Measurements from ENCODE around the gene RBFA. TPM values are rescaled to one million over a fixed set of nuclear protein-coding genes. Genes with fewer than 3 reads are reported as not detected.

RBFA gene
- total RNA-seq, 1 experiment from 2014 or later = 25.1 TPM

- H3K27ac ChIP-seq = no peak overlapping the region
- TF ChIP-seq CTCF (conservative IDR thresholded peaks at IDR 0.05) (no peak), EZH2 (IDR thresholded peaks at IDR 0.05; ENCODE audit: low read depth) (no peak)
- no peaks in the 10 kb centered on the region for H3K79me2 ChIP-seq (ENCODE audit: low read depth)
- no peak for DNase-seq
- no peaks in the 10 kb centered on the region for H3K36me3 ChIP-seq (ENCODE audit: low read depth)
- CTCF ChIA-PET = no interaction called here
- no peak overlapping the region for H3K4me2 ChIP-seq
- no peaks in the 10 kb centered on the region for H3K27me3 ChIP-seq (ENCODE audit: insufficient read depth, low read depth)
- peaks cover 44% of the 10 kb centered on the region for H3K9me3 ChIP-seq (ENCODE audit: insufficient read depth, low read depth)
- peaks cover 4% of the 10 kb centered on the region; the same call in 1 of the 2 replicates for H3F3A ChIP-seq (ENCODE audit: insufficient read depth, low read depth)
- H3K9me2 ChIP-seq (ENCODE audit: insufficient read depth) = no peaks in the 10 kb centered on the region
- no peak overlapping the region for H2AFZ ChIP-seq
- H3K4me1 ChIP-seq (replicated peaks; ENCODE audit: insufficient read depth) = no peaks in the 10 kb centered on the region
- POLR2A ChIA-PET (ENCODE audit: unreplicated experiment) = no interaction called here
- intact Hi-C loops (cut with micrococcal nuclease; ENCODE audit: unreplicated experiment) = no loop called here
- BruUV-seq (replicated peaks) = no TSS peak
- H4K20me1 ChIP-seq (ENCODE audit: insufficient read depth) = no peaks in the 10 kb centered on the region
- H3K4me3 ChIP-seq = no peak overlapping the region
Measured at GRCh38 chr18:80050797-80051196, 16.6 kb downstream of the RBFA start.

- H3K79me2 ChIP-seq (ENCODE audit: low read depth) = no peaks in the 10 kb centered on the region
- ChIA-PET POLR2A (ENCODE audit: unreplicated experiment) (no interaction called here), CTCF (no interaction called here)
- H3K9me3 ChIP-seq (ENCODE audit: insufficient read depth, low read depth) = peaks cover 51% of the 10 kb centered on the region
- H3K9me2 ChIP-seq (ENCODE audit: insufficient read depth) = no peaks in the 10 kb centered on the region
- intact Hi-C loops (cut with micrococcal nuclease; ENCODE audit: unreplicated experiment) = no loop called here
- H4K20me1 ChIP-seq (ENCODE audit: insufficient read depth) = no peaks in the 10 kb centered on the region
- peaks cover 4% of the 10 kb centered on the region; the same call in 1 of the 2 replicates for H3F3A ChIP-seq (ENCODE audit: insufficient read depth, low read depth)
- TF ChIP-seq CTCF (conservative IDR thresholded peaks at IDR 0.05) = no peak
- no peak for TF ChIP-seq EZH2 (IDR thresholded peaks at IDR 0.05; ENCODE audit: low read depth)
- H3K4me1 ChIP-seq (replicated peaks; ENCODE audit: insufficient read depth) = no peaks in the 10 kb centered on the region
- H2AFZ ChIP-seq = no peak overlapping the region
- no peak for DNase-seq
- peaks cover 5% of the 10 kb centered on the region; the same call in 1 of the 2 replicates for H3K27me3 ChIP-seq (ENCODE audit: insufficient read depth, low read depth)
- no TSS peak for BruUV-seq (replicated peaks)
- no peaks in the 10 kb centered on the region for H3K36me3 ChIP-seq (ENCODE audit: low read depth)
- H3K27ac ChIP-seq = no peak overlapping the region
- H3K4me2 ChIP-seq = no peak overlapping the region
- H3K4me3 ChIP-seq = no peak overlapping the region
Measured at GRCh38 chr18:80056095-80056494, 21.9 kb downstream of the RBFA start.

- Histone ChIP-seq H4K20me1 (ENCODE audit: insufficient read depth) (no peaks in the 10 kb centered on the region), H3K4me3 (no peak overlapping the region), H3K36me3 (ENCODE audit: low read depth) (no peaks in the 10 kb centered on the region), H3K9me2 (ENCODE audit: insufficient read depth) (no peaks in the 10 kb centered on the region), H3K79me2 (ENCODE audit: low read depth) (no peaks in the 10 kb centered on the region), H2AFZ (no peak overlapping the region), H3K9me3 (ENCODE audit: insufficient read depth, low read depth) (peaks cover 39% of the 10 kb centered on the region; the same call in 1 of the 2 replicates), H3K27ac (no peak overlapping the region), H3K27me3 (ENCODE audit: insufficient read depth, low read depth) (peaks cover 5% of the 10 kb centered on the region; the same call in 1 of the 2 replicates), H3F3A (ENCODE audit: insufficient read depth, low read depth) (no peaks in the 10 kb centered on the region), H3K4me2 (peak overlapping the region; percentile 4; the same call in 1 of the 2 replicates), H3K4me1 (replicated peaks; ENCODE audit: insufficient read depth) (no peaks in the 10 kb centered on the region)
- ChIA-PET POLR2A (ENCODE audit: unreplicated experiment) (no interaction called here), CTCF (no interaction called here)
- intact Hi-C loops (cut with micrococcal nuclease; ENCODE audit: unreplicated experiment) = no loop called here
- TF ChIP-seq CTCF (conservative IDR thresholded peaks at IDR 0.05) = no peak
- no peak for TF ChIP-seq EZH2 (IDR thresholded peaks at IDR 0.05; ENCODE audit: low read depth)
- no TSS peak for BruUV-seq (replicated peaks)
- DNase-seq = no peak
Measured at GRCh38 chr18:80059945-80060344, 25.7 kb downstream of the RBFA start.
